Neural progenitor cell (in vitro differentiated cells): ENCODE measurements around the gene MBOAT1. TPM values are rescaled to one million over a fixed set of nuclear protein-coding genes. Genes with fewer than 3 reads are reported as not detected.
A peak's percentile ranks its signal among the peaks of the same experiment; 100 is the strongest.

Source experiments
- DNase-seq: peaks from one replicate; pipeline ENCODE4 v3.0.0-alpha.2; 2016; ENCODE audit warnings: low spot score
- H2AFZ ChIP-seq: fragments of 200-600 bp; sonication (generic); replicated peaks from 2 replicates; pipeline ENCODE4 v1.6.1; 2016; ENCODE audit warnings: antibody characterized with exemption
- H3F3A ChIP-seq: fragments of 200-600 bp; sonication (generic); 2 replicates; pipeline ENCODE4 v1.6.1; 2016; ENCODE audit warnings: antibody characterized with exemption, low read depth
- H3K27ac ChIP-seq: fragments of 200-600 bp; sonication (generic); 2 replicates; pipeline ENCODE4 v1.5.1; 2016; ENCODE audit warnings: mild to moderate bottlenecking
- H3K27me3 ChIP-seq: fragments of 200-600 bp; sonication (generic); 2 replicates; pipeline ENCODE4 v1.6.1; 2016; ENCODE audit warnings: mild to moderate bottlenecking, moderate library complexity
- H3K36me3 ChIP-seq: fragments of 200-600 bp; sonication (generic); 2 replicates; pipeline ENCODE4 v1.5.1; 2016
- H3K4me1 ChIP-seq: fragments of 200-600 bp; sonication (generic); 2 replicates; pipeline ENCODE4 v1.6.1; 2016; ENCODE audit warnings: mixed run types
- H3K4me2 ChIP-seq: fragments of 200-600 bp; sonication (generic); 2 replicates; pipeline ENCODE4 v1.6.1; 2016
- H3K4me3 ChIP-seq: fragments of 200-600 bp; sonication (generic); 2 replicates; pipeline ENCODE4 v1.5.1; 2016
- H3K79me2 ChIP-seq: fragments of 200-600 bp; sonication (generic); 2 replicates; pipeline ENCODE4 v1.6.1; 2016; ENCODE audit warnings: low read depth
- H3K9ac ChIP-seq: fragments of 200-600 bp; sonication (generic); 2 replicates; pipeline ENCODE4 v1.6.1; 2016
- H3K9me3 ChIP-seq: fragments of 200-600 bp; sonication (generic); 2 replicates; pipeline ENCODE4 v1.5.1; 2016; ENCODE audit warnings: low read depth
- H4K20me1 ChIP-seq: fragments of 200-600 bp; sonication (generic); 2 replicates; pipeline ENCODE4 v1.6.1; 2016; ENCODE audit warnings: low read depth
- H3K27ac Mint-ChIP-seq: 3 replicates; pipeline ENCODE4 v1.8.0; 2021; ENCODE audit warnings: mixed read lengths
- H3K27me3 Mint-ChIP-seq: 2 replicates; pipeline ENCODE4 v1.8.0; 2022; ENCODE audit warnings: low read depth, mild to moderate bottlenecking, inconsistent platforms, moderate library complexity, mixed read lengths; ENCODE audit not compliant: insufficient read depth
- H3K36me3 Mint-ChIP-seq: 3 replicates; pipeline ENCODE4 v1.8.0; 2021; ENCODE audit warnings: mixed read lengths
- H3K4me1 Mint-ChIP-seq: 3 replicates; pipeline ENCODE4 v1.8.0; 2021; ENCODE audit warnings: mixed read lengths
- H3K4me3 Mint-ChIP-seq: 3 replicates; pipeline ENCODE4 v1.8.0; 2021; ENCODE audit warnings: mild to moderate bottlenecking, moderate library complexity, mixed read lengths
- H3K9me3 Mint-ChIP-seq: 3 replicates; pipeline ENCODE4 v1.8.0; 2020; ENCODE audit warnings: mixed read lengths
- EZH2 ChIP-seq: fragments of 200-600 bp; sonication (generic); IDR thresholded peaks from 2 replicates; pipeline ENCODE4 v1.6.1; 2017; ENCODE audit warnings: antibody characterized with exemption, mild to moderate bottlenecking, moderate library complexity
- EZH2phosphoT487 ChIP-seq: fragments of 200-600 bp; sonication (generic); IDR thresholded peaks from 2 replicates; pipeline ENCODE4 v1.6.1; 2017; ENCODE audit warnings: antibody characterized with exemption
- total RNA-seq: library from RNA; depleted of rRNA; stranded (reverse); fragments of >200 nt; gene quantifications from 2 replicates; pipeline ENCODE4 v1.2.3, GENCODE V29; 2015; ENCODE audit warnings: low replicate concordance
- TF ChIP-seq, protein P1 (sequence below): fragments of 200-600 bp; sonication (generic); IDR thresholded peaks from 2 replicates; pipeline ENCODE4 v1.5.1; 2017; ENCODE audit warnings: antibody characterized with exemption, mild to moderate bottlenecking

MBOAT1 gene
- total RNA-seq, 1 donor from 2014 or later = 0.45 TPM

DNA sequence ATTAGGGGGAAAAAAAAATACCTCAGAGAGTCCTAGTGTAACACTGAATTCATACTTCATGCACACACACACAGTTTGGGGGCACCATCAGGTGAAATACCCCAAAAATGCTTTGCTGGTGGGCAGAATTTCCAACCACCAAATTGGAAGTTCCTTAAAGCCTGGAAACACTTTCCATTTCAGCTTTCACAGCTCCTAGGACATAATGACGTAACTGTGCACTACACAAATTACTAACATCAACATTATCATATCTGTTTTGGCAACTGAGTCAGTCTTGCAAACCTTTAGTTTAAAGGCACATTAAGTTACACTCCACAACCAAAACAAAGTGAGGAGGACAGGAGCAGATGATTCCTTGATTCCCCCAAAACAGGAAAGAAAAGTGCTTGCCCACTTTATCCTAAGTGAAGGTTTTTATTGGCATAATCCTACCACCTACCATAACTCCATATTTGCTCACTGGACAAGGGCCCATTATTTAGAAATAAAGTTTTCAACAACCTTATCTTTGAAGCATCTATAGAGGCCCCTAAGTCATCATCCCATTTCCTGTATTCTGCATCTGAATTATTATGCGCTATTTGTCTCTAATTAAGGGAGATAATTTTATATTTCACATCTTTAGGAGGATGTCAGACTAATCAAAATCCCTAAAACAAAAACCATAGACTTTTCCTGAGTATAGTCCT lies 3.4 kb downstream of the MBOAT1 start:
- Histone ChIP-seq H3K4me2 (no peak overlapping the region), H3F3A (peaks cover 20% of the 10 kb centered on the region), H3K4me3 (no peak overlapping the region), H4K20me1 (no peaks in the 10 kb centered on the region), H3K9me3 (no peaks in the 10 kb centered on the region), H3K79me2 (no peaks in the 10 kb centered on the region), H2AFZ (no peak overlapping the region), H3K27ac (no peak overlapping the region), H3K27me3 (peaks cover 46% of the 10 kb centered on the region), H3K4me1 (peaks cover 17% of the 10 kb centered on the region), H3K36me3 (no peaks in the 10 kb centered on the region), H3K9ac (no peak overlapping the region)
- H3K36me3 Mint-ChIP-seq = no peaks in the 10 kb centered on the region
- H3K27ac Mint-ChIP-seq = no peak overlapping the region
- no peak overlapping the region for H3K4me3 Mint-ChIP-seq
- no peak for TF ChIP-seq EZH2
- H3K9me3 Mint-ChIP-seq = peaks cover 2% of the 10 kb centered on the region
- DNase-seq = no peak
- H3K4me1 Mint-ChIP-seq = peaks cover 33% of the 10 kb centered on the region
- peaks cover 22% of the 10 kb centered on the region for H3K27me3 Mint-ChIP-seq

DNA sequence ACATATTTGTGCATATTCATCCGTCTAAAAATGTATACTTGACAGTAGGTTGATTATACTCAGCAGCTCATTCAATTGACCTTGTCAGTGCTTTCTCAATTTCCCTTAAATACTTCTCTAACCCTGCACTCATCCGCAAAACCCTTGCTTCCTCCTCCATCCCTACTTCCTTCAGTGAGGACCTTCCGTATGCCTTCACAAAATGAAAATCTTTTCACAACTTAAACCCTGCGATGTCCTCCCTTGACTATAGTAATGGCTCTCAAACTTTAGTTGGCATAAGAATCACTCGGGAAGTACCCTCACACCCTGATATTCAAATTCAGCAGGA lies 5.2 kb downstream of the MBOAT1 start:
- Histone ChIP-seq H3K9ac (no peak overlapping the region), H4K20me1 (no peaks in the 10 kb centered on the region), H3K79me2 (no peaks in the 10 kb centered on the region), H3F3A (peaks cover 12% of the 10 kb centered on the region), H3K4me3 (no peak overlapping the region), H3K4me2 (no peak overlapping the region), H3K27me3 (peaks cover 28% of the 10 kb centered on the region), H3K27ac (no peak overlapping the region), H3K36me3 (no peaks in the 10 kb centered on the region), H3K9me3 (no peaks in the 10 kb centered on the region), H2AFZ (no peak overlapping the region), H3K4me1 (peaks cover 9% of the 10 kb centered on the region)
- Mint-ChIP-seq H3K27ac (no peak overlapping the region), H3K9me3 (peaks cover 2% of the 10 kb centered on the region), H3K36me3 (no peaks in the 10 kb centered on the region), H3K27me3 (peaks cover 18% of the 10 kb centered on the region), H3K4me3 (no peak overlapping the region), H3K4me1 (peaks cover 24% of the 10 kb centered on the region)
- TF ChIP-seq EZH2 (no peak), EZH2phosphoT487 (no peak)
- TF ChIP-seq, protein P1, sequence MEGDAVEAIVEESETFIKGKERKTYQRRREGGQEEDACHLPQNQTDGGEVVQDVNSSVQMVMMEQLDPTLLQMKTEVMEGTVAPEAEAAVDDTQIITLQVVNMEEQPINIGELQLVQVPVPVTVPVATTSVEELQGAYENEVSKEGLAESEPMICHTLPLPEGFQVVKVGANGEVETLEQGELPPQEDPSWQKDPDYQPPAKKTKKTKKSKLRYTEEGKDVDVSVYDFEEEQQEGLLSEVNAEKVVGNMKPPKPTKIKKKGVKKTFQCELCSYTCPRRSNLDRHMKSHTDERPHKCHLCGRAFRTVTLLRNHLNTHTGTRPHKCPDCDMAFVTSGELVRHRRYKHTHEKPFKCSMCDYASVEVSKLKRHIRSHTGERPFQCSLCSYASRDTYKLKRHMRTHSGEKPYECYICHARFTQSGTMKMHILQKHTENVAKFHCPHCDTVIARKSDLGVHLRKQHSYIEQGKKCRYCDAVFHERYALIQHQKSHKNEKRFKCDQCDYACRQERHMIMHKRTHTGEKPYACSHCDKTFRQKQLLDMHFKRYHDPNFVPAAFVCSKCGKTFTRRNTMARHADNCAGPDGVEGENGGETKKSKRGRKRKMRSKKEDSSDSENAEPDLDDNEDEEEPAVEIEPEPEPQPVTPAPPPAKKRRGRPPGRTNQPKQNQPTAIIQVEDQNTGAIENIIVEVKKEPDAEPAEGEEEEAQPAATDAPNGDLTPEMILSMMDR = no peak
- DNase-seq = no peak

GRCh38 chr6:20205722-20206161 lies 6.5 kb downstream of the MBOAT1 start:
- no peaks in the 10 kb centered on the region for H3K9me3 ChIP-seq
- peak overlapping the region; percentile 5 for H3K4me3 Mint-ChIP-seq
- H4K20me1 ChIP-seq = no peaks in the 10 kb centered on the region
- peaks cover 15% of the 10 kb centered on the region for H3K27me3 ChIP-seq
- no peak overlapping the region for H3K4me3 ChIP-seq
- H3K4me2 ChIP-seq = no peak overlapping the region
- H3K4me1 Mint-ChIP-seq = peaks cover 14% of the 10 kb centered on the region
- H3K27me3 Mint-ChIP-seq = peaks cover 7% of the 10 kb centered on the region
- H3K27ac Mint-ChIP-seq = no peak overlapping the region
- peaks cover 2% of the 10 kb centered on the region for H3F3A ChIP-seq
- no peaks in the 10 kb centered on the region for H3K36me3 Mint-ChIP-seq
- H3K9me3 Mint-ChIP-seq = peaks cover 2% of the 10 kb centered on the region
- no peak for TF ChIP-seq EZH2phosphoT487
- TF ChIP-seq EZH2 = no peak
- TF ChIP-seq, protein P1 = no peak
- no peaks in the 10 kb centered on the region for H3K36me3 ChIP-seq
- no peaks in the 10 kb centered on the region for H3K79me2 ChIP-seq
- H3K9ac ChIP-seq = no peak overlapping the region
- no peak overlapping the region for H2AFZ ChIP-seq
- H3K27ac ChIP-seq = no peak overlapping the region
- no peaks in the 10 kb centered on the region for H3K4me1 ChIP-seq
- no peak for DNase-seq

DNA sequence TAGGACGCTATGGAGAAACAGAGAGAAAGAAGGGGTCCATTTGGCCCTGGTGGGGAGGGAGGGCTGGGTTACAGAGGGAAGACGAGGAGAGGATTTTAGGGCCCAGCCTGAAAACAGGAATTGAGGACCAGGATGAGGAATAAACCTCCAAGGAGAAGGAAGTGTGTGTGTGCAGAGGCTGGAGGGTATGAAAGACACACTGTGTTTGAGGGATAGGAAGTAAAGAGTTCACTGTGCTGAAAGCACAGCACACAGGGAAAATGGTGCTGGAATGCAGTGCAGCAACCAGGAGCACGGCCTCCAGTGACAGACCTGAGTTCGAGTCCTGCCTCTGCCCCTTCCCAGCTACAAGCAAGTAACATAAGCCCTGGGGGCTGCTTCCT lies 7.8 kb downstream of the MBOAT1 start:
- Mint-ChIP-seq H3K27ac (no peak overlapping the region), H3K9me3 (peaks cover 2% of the 10 kb centered on the region), H3K4me1 (peaks cover 14% of the 10 kb centered on the region), H3K27me3 (peaks cover 4% of the 10 kb centered on the region), H3K4me3 (no peak overlapping the region), H3K36me3 (no peaks in the 10 kb centered on the region)
- no peak overlapping the region for H3K9ac ChIP-seq
- H3K36me3 ChIP-seq = no peaks in the 10 kb centered on the region
- peak overlapping the region; percentile 72 for H2AFZ ChIP-seq
- no peak overlapping the region for H3K27ac ChIP-seq
- peaks cover 3% of the 10 kb centered on the region for H3K27me3 ChIP-seq
- DNase-seq = no peak
- H3K79me2 ChIP-seq = no peaks in the 10 kb centered on the region
- no peaks in the 10 kb centered on the region for H4K20me1 ChIP-seq
- no peaks in the 10 kb centered on the region for H3F3A ChIP-seq
- TF ChIP-seq EZH2 (no peak), EZH2phosphoT487 (no peak)
- TF ChIP-seq, protein P1 = no peak
- no peaks in the 10 kb centered on the region for H3K4me1 ChIP-seq
- no peaks in the 10 kb centered on the region for H3K9me3 ChIP-seq
- no peak overlapping the region for H3K4me3 ChIP-seq
- H3K4me2 ChIP-seq = no peak overlapping the region
